OCI-LY7 (cell line): ENCODE measurements around the gene CFAP69. TPM values are rescaled to one million over a fixed set of nuclear protein-coding genes. Genes with fewer than 3 reads are reported as not detected.

Source experiments
- BruUV-seq: library from RNA; stranded (reverse); fragments of 400-500 nt; replicated peaks from 2 replicates; lab custom pipeline; 2021; lab: Mats Ljungman, UMichigan
- CTCF ChIA-PET: fragments of 300-600 bp; sonication (Branson Sonifier 250); formaldehyde crosslinking; loops from one replicate; lab custom pipeline; 2022; ENCODE audit warnings: antibody characterized with exemption; ENCODE audit not compliant: unreplicated experiment; lab: Charles Lee
- POLR2A ChIA-PET: fragments of 300-600 bp; sonication (Branson Sonifier 250); formaldehyde crosslinking; loops from one replicate; lab custom pipeline; 2022; ENCODE audit warnings: antibody characterized with exemption; lab: Charles Lee
- DNase-seq: peaks from one replicate; pipeline ENCODE4 v3.0.0-alpha.2; 2015; ENCODE audit warnings: low spot score
- H2AFZ ChIP-seq: fragments of 200-600 bp; sonication (generic), shearing (Covaris generic); 2 replicates; pipeline ENCODE4 v1.6.1; 2014; ENCODE audit warnings: mild to moderate bottlenecking, antibody characterized with exemption, low read length, moderate library complexity
- H3K27ac ChIP-seq: fragments of 200-600 bp; sonication (generic); 2 replicates; pipeline ENCODE4 v1.5.1; 2014; ENCODE audit warnings: mixed run types, low read depth, mild to moderate bottlenecking, moderate library complexity, low read length, inconsistent platforms; ENCODE audit not compliant: poor library complexity, severe bottlenecking
- H3K36me3 ChIP-seq: fragments of 200-600 bp; sonication (generic); 2 replicates; pipeline ENCODE4 v1.6.1; 2014; ENCODE audit warnings: mild to moderate bottlenecking, antibody characterized with exemption, low read length, moderate library complexity, mixed read lengths; ENCODE audit not compliant: insufficient read depth
- H3K4me1 ChIP-seq: fragments of 200-600 bp; sonication (generic); 2 replicates; pipeline ENCODE4 v1.5.1; 2014; ENCODE audit warnings: mild to moderate bottlenecking, low read length; ENCODE audit not compliant: insufficient read depth, poor library complexity, severe bottlenecking
- H3K4me2 ChIP-seq: fragments of 200-600 bp; sonication (generic); 2 replicates; pipeline ENCODE4 v1.6.1; 2014; ENCODE audit warnings: mild to moderate bottlenecking, low read length
- H3K4me3 ChIP-seq: fragments of 200-600 bp; sonication (generic); 2 replicates; pipeline ENCODE4 v1.5.1; 2014; ENCODE audit warnings: mild to moderate bottlenecking, low read depth, low read length; ENCODE audit not compliant: poor library complexity, severe bottlenecking
- H3K79me2 ChIP-seq: fragments of 200-600 bp; sonication (generic); 2 replicates; pipeline ENCODE4 v1.6.1; 2016; ENCODE audit warnings: low read depth, mild to moderate bottlenecking, low read length, moderate library complexity, mixed read lengths; ENCODE audit not compliant: insufficient read depth
- H3K9me2 ChIP-seq: fragments of 200-600 bp; sonication (generic); 2 replicates; pipeline ENCODE4 v1.6.1; 2016; ENCODE audit warnings: mild to moderate bottlenecking, low read length, mixed read lengths; ENCODE audit not compliant: insufficient read depth
- H3K9me3 ChIP-seq: fragments of 200-600 bp; sonication (generic); 2 replicates; pipeline ENCODE4 v1.6.1; 2014; ENCODE audit warnings: mild to moderate bottlenecking, mixed run types, low read length, mixed read lengths
- H4K20me1 ChIP-seq: fragments of 200-600 bp; sonication (generic); 2 replicates; pipeline ENCODE4 v1.6.1; 2014; ENCODE audit warnings: mild to moderate bottlenecking, antibody characterized with exemption, low read length, moderate library complexity, mixed read lengths; ENCODE audit not compliant: insufficient read depth
- CTCF ChIP-seq: fragments of 200-600 bp; sonication (generic); conservative IDR thresholded peaks from 2 replicates; pipeline ENCODE4 v1.5.1; 2014; ENCODE audit warnings: mild to moderate bottlenecking, antibody characterized with exemption, low read length, moderate library complexity, mixed read lengths
- EZH2phosphoT487 ChIP-seq: fragments of 200-600 bp; sonication (generic); IDR thresholded peaks from 2 replicates; pipeline ENCODE4 v1.6.1; 2018; ENCODE audit warnings: low read depth, borderline replicate concordance, mild to moderate bottlenecking, mixed run types, antibody characterized with exemption, low read length, moderate library complexity, mixed read lengths
- intact Hi-C: fragments of 100-400 bp; cut with micrococcal nuclease; formaldehyde crosslinking; loops from one replicate; pipeline ENCODE4 v1.10.0; 2022; ENCODE audit not compliant: unreplicated experiment
- total RNA-seq, 2 experiments: library from RNA; depleted of rRNA in 1 of 2; stranded (reverse); fragments of >200 nt in 1 of 2; shearing (Covaris generic) in 1 of 2; gene quantifications; 2 replicates each; pipeline ENCODE4 v1.2.3, GENCODE V29; 2014 to 2022

The CFAP69 gene
- total RNA-seq, 2 experiments from 2014 or later: not detected

GRCh38 chr7:90232430-90232829 is 12.5 kb upstream of the CFAP69 start:
- BruUV-seq: no TSS peak
- Histone ChIP-seq H3K4me3 (no peak overlapping the region), H3K4me1 (no peaks in the 10 kb centered on the region), H3K79me2 (no peaks in the 10 kb centered on the region), H3K36me3 (no peaks in the 10 kb centered on the region), H3K9me2 (no peaks in the 10 kb centered on the region), H3K9me3 (no peaks in the 10 kb centered on the region), H3K4me2 (no peak overlapping the region), H3K27ac (no peak overlapping the region), H4K20me1 (no peaks in the 10 kb centered on the region), H2AFZ (no peak overlapping the region)
- TF ChIP-seq EZH2phosphoT487: no peak
- intact Hi-C loops: no loop called here
- DNase-seq: no peak
- ChIA-PET POLR2A (interaction anchor here (1.0 to 1.3 kb wide), 2 partner anchors 8 to 36 kb away, joined by 3 read pairs; no protein-coding TSS in a partner anchor), CTCF (no interaction called here)

- Histone ChIP-seq H3K79me2 (no peaks in the 10 kb centered on the region), H3K27ac (no peak overlapping the region), H4K20me1 (no peaks in the 10 kb centered on the region), H3K4me3 (no peak overlapping the region), H2AFZ (no peak overlapping the region), H3K36me3 (no peaks in the 10 kb centered on the region), H3K9me2 (no peaks in the 10 kb centered on the region), H3K4me1 (no peaks in the 10 kb centered on the region), H3K9me3 (no peaks in the 10 kb centered on the region), H3K4me2 (no peak overlapping the region)
- TF ChIP-seq EZH2phosphoT487: no peak
- no peak for TF ChIP-seq CTCF
- DNase-seq: no peak
- BruUV-seq: no TSS peak
- intact Hi-C loops: no loop called here
- POLR2A ChIA-PET: no interaction called here
- CTCF ChIA-PET: no interaction called here
Observed at GRCh38 chr7:90233569-90233968, 11.4 kb upstream of the CFAP69 start.

GRCh38 chr7:90236721-90237289 is 8.2 kb upstream of the CFAP69 start:
- H3K4me1 ChIP-seq: no peaks in the 10 kb centered on the region
- ChIA-PET POLR2A (interaction anchor here (0.6 kb wide), 1 partner anchor 44 kb away, joined by 3 read pairs; no protein-coding TSS in a partner anchor), CTCF (no interaction called here)

More at GRCh38 chr7:90236721-90237289, 8.2 kb upstream of the CFAP69 start:
- Histone ChIP-seq H3K4me2 (no peak overlapping the region), H3K9me2 (no peaks in the 10 kb centered on the region), H3K4me3 (no peak overlapping the region), H4K20me1 (no peaks in the 10 kb centered on the region), H2AFZ (no peak overlapping the region), H3K79me2 (no peaks in the 10 kb centered on the region), H3K9me3 (no peaks in the 10 kb centered on the region), H3K27ac (no peak overlapping the region), H3K36me3 (no peaks in the 10 kb centered on the region)
- no peak for TF ChIP-seq CTCF
- TF ChIP-seq EZH2phosphoT487: no peak
- intact Hi-C loops: no loop called here
- no TSS peak for BruUV-seq
- DNase-seq: no peak
